ENCODE results near the gene ANXA2. TPM values are rescaled to one million over a fixed set of nuclear protein-coding genes. Genes with fewer than 3 reads are reported as not detected.

The ANXA2 gene
- total and polyA plus RNA-seq, 2 experiments from 2014 or later, result 4,692 to 6,052 TPM

DNA sequence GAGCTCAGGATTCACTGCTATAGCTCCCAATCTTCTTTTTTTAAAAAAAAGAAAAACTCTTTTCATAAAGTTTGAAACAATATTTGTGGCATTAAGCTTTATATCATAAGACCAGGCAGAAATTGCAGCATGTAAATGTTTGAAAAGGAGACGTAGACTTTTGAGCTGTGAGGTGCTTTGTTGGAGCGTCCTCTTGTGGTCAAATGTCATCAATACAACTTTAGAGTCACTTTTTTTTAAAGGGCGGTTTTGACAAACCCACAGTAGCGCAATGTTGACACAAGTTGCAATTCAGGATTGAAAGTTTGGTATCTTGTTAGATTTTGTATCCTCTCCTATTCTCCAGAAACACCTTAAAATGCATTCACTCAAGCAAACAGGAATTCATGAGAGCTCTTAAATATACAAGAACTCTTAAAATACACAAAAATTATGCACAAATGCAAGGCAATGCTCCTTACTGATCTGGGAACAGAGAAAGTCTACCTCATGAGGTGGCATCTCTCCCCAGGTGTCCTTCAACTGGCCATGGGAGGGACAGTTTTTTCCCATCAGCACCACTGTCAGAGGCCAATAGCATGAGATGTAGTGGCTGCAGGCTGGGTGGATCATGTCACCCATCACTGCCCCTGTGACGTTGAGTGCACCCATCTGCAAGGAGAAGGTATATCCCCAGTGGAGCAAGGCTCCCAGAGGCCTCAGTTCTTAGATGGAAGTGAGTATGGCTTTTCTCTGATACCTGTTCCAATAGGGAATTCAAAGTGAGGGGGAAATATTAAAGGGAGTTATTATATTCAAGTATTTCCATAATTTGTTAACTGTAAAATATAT lies 70.7 kb downstream of the ANXA2 start:
- Histone ChIP-seq H3K9me3 (ENCODE audit: low read depth) (no peaks in the 10 kb centered on the region), H3K36me3 (ENCODE audit: low read depth) (no peaks in the 10 kb centered on the region), H3K4me1 (ENCODE audit: insufficient read depth) (peaks cover 5% of the 10 kb centered on the region; the same call in 1 of the 2 replicates), H3K4me3 (no peak overlapping the region), H3K9me2 (ENCODE audit: insufficient read depth) (no peaks in the 10 kb centered on the region), H3K4me2 (ENCODE audit: unreplicated experiment) (no peak overlapping the region), H3K79me2 (ENCODE audit: insufficient read depth) (peaks cover 6% of the 10 kb centered on the region; the same call in 1 of the 2 replicates), H3K9ac (no peak overlapping the region), H4K20me1 (ENCODE audit: insufficient read depth) (no peaks in the 10 kb centered on the region), H3F3A (ENCODE audit: insufficient read depth) (no peaks in the 10 kb centered on the region), H3K27me3 (replicated peaks; ENCODE audit: insufficient read depth) (peaks cover 26% of the 10 kb centered on the region), H2AFZ (no peak overlapping the region), H3K27ac (no peak overlapping the region)
- in situ Hi-C loops (cut with MboI), result no loop called here
- peak; percentile 70 for DNase-seq
- 20 to 30% methylated on average over 5 of the region's 5 CpGs for WGBS, 2 experiments (ENCODE audit: low coverage in 1 of 2, low lambda C conversion rate in 2 of 2, missing lambda C conversion rate in 2 of 2)
- no peak for TF ChIP-seq EZH2 (IDR thresholded peaks at IDR 0.05; ENCODE audit: insufficient read depth, poor library complexity, severe bottlenecking)
- no peak for TF ChIP-seq EZH2phosphoT487 (IDR thresholded peaks at IDR 0.05; ENCODE audit: insufficient read depth, low read depth)

- Histone ChIP-seq H3K4me1 (ENCODE audit: insufficient read depth) (peaks cover 5% of the 10 kb centered on the region; the same call in 1 of the 2 replicates), H3K4me3 (no peak overlapping the region), H3K27ac (no peak overlapping the region), H4K20me1 (ENCODE audit: insufficient read depth) (no peaks in the 10 kb centered on the region), H3K9me3 (ENCODE audit: low read depth) (no peaks in the 10 kb centered on the region), H3K9ac (no peak overlapping the region), H3K36me3 (ENCODE audit: low read depth) (no peaks in the 10 kb centered on the region), H3F3A (ENCODE audit: insufficient read depth) (no peaks in the 10 kb centered on the region), H2AFZ (no peak overlapping the region), H3K27me3 (replicated peaks; ENCODE audit: insufficient read depth) (peaks cover 26% of the 10 kb centered on the region), H3K4me2 (ENCODE audit: unreplicated experiment) (no peak overlapping the region), H3K79me2 (ENCODE audit: insufficient read depth) (peaks cover 6% of the 10 kb centered on the region; the same call in 1 of the 2 replicates), H3K9me2 (ENCODE audit: insufficient read depth) (no peaks in the 10 kb centered on the region)
- no peak for DNase-seq
- no peak for TF ChIP-seq EZH2 (IDR thresholded peaks at IDR 0.05; ENCODE audit: insufficient read depth, poor library complexity, severe bottlenecking)
- TF ChIP-seq EZH2phosphoT487 (IDR thresholded peaks at IDR 0.05; ENCODE audit: insufficient read depth, low read depth), result no peak
- 41 to 46% methylated on average over 6 of the region's 6 CpGs for WGBS, 2 experiments (ENCODE audit: low coverage in 1 of 2, low lambda C conversion rate in 2 of 2, missing lambda C conversion rate in 2 of 2)
- in situ Hi-C loops (cut with MboI), result no loop called here
These were observed 71.4 kb downstream of the ANXA2 start for GRCh38 chr15:60326343-60326742.

GRCh38 chr15:60325905-60326304 lies 71.9 kb downstream of the ANXA2 start:
- no peak for TF ChIP-seq EZH2phosphoT487 (IDR thresholded peaks at IDR 0.05; ENCODE audit: insufficient read depth, low read depth)
- no peak for TF ChIP-seq EZH2 (IDR thresholded peaks at IDR 0.05; ENCODE audit: insufficient read depth, poor library complexity, severe bottlenecking)
- peaks cover 5% of the 10 kb centered on the region; the same call in 1 of the 2 replicates for H3K4me1 ChIP-seq (ENCODE audit: insufficient read depth)
- DNase-seq, result no peak
- no peaks in the 10 kb centered on the region for H3F3A ChIP-seq (ENCODE audit: insufficient read depth)
- no peak overlapping the region for H3K27ac ChIP-seq
- H3K27me3 ChIP-seq (replicated peaks; ENCODE audit: insufficient read depth), result peaks cover 28% of the 10 kb centered on the region
- no peaks in the 10 kb centered on the region for H3K9me3 ChIP-seq (ENCODE audit: low read depth)
- H3K4me3 ChIP-seq, result no peak overlapping the region
- H4K20me1 ChIP-seq (ENCODE audit: insufficient read depth), result no peaks in the 10 kb centered on the region
- no peak overlapping the region for H3K4me2 ChIP-seq (ENCODE audit: unreplicated experiment)
- H3K36me3 ChIP-seq (ENCODE audit: low read depth), result no peaks in the 10 kb centered on the region
- H3K9me2 ChIP-seq (ENCODE audit: insufficient read depth), result no peaks in the 10 kb centered on the region
- no peak overlapping the region for H3K9ac ChIP-seq
- in situ Hi-C loops (cut with MboI), result no loop called here
- WGBS, 2 experiments (ENCODE audit: low coverage in 1 of 2, low lambda C conversion rate in 2 of 2, missing lambda C conversion rate in 2 of 2), result 80 to 82% methylated on average over 6 of the region's 6 CpGs
- peaks cover 6% of the 10 kb centered on the region; the same call in 1 of the 2 replicates for H3K79me2 ChIP-seq (ENCODE audit: insufficient read depth)
- no peak overlapping the region for H2AFZ ChIP-seq

DNA sequence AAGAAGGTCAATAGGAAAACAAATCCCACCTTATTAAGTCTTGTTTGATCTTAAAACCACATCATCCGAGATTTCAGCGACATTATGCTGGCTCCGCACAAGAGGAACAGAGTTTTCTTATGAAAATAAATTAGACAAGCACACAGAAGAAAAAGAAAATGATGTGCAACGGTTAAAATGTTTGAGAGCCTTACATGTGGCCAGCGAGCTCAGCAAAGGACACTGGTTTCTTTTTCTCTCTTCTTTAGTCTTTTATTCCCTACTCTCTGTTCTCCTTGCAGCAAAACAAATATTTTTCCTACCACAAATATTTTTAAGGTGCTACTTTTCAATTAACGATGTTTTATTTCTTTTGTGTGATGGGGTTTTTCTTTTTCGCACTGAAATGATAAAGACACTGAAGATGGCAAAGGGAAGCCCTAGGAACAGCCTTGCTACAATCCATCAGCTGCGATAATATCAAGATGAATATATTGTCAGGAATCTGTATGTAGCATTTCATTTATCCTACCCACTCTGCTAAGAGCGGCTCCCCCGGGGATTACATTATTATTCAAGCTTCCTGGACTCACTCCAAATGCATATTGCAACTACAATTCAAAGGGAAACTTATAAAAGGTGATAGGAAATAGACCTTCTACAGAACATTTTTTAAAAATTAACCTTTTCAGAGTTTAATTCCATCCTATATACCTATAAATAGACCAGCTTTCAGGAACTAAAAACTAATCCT lies 72.9 kb downstream of the ANXA2 start:
- no peak overlapping the region for H3K4me3 ChIP-seq
- peaks cover 5% of the 10 kb centered on the region; the same call in 1 of the 2 replicates for H3K4me1 ChIP-seq (ENCODE audit: insufficient read depth)
- peaks cover 32% of the 10 kb centered on the region for H3K27me3 ChIP-seq (replicated peaks; ENCODE audit: insufficient read depth)
- H4K20me1 ChIP-seq (ENCODE audit: insufficient read depth), result no peaks in the 10 kb centered on the region
- TF ChIP-seq EZH2phosphoT487 (IDR thresholded peaks at IDR 0.05; ENCODE audit: insufficient read depth, low read depth) (no peak), EZH2 (IDR thresholded peaks at IDR 0.05; ENCODE audit: insufficient read depth, poor library complexity, severe bottlenecking) (no peak)
- 83 to 89% methylated on average over 10 of the region's 10 CpGs for WGBS, 2 experiments (ENCODE audit: low coverage in 1 of 2, low lambda C conversion rate in 2 of 2, missing lambda C conversion rate in 2 of 2)
- in situ Hi-C loops (cut with MboI), result no loop called here
- H3K27ac ChIP-seq, result no peak overlapping the region
- no peak overlapping the region for H3K9ac ChIP-seq
- DNase-seq, result peak; percentile 37
- no peak overlapping the region for H3K4me2 ChIP-seq (ENCODE audit: unreplicated experiment)
- no peak overlapping the region for H2AFZ ChIP-seq
- H3K9me3 ChIP-seq (ENCODE audit: low read depth), result no peaks in the 10 kb centered on the region
- peaks cover 6% of the 10 kb centered on the region; the same call in 1 of the 2 replicates for H3K79me2 ChIP-seq (ENCODE audit: insufficient read depth)
- no peaks in the 10 kb centered on the region for H3F3A ChIP-seq (ENCODE audit: insufficient read depth)
- H3K36me3 ChIP-seq (ENCODE audit: low read depth), result no peaks in the 10 kb centered on the region
- no peaks in the 10 kb centered on the region for H3K9me2 ChIP-seq (ENCODE audit: insufficient read depth)

Data from GM23248 (cell line).